H1 (cell line): ENCODE data around the gene CTSH. TPM values are rescaled to one million over a fixed set of nuclear protein-coding genes. Genes with fewer than 3 reads are reported as not detected.

Experiments
- CTCF ChIA-PET: fragments of 300-600 bp; sonication (Branson Sonifier 250); formaldehyde crosslinking; loops from one replicate; lab custom pipeline; 2021; ENCODE audit not compliant: partially characterized antibody; lab: Charles Lee
- POLR2A ChIA-PET: fragments of 300-600 bp; sonication (Branson Sonifier 250); formaldehyde crosslinking; loops from one replicate; lab custom pipeline; 2021; ENCODE audit warnings: inconsistent platforms; ENCODE audit not compliant: partially characterized antibody; lab: Charles Lee
- DNase-seq, 2 experiments: peaks; one replicate each; pipeline versions ENCODE4 v3.0.0 to v3.0.0-alpha.2; 2010 to 2022; ENCODE audit warnings: low spot score in 2 of 2, low read depth in 1 of 2, mixed read lengths in 1 of 2
- FAIRE-seq: peaks from 2 replicates; lab custom pipeline; 2011; peaks lifted over from hg19 to GRCh38; lab: Jason Lieb, UNC
- H2AFZ ChIP-seq: 2 replicates; pipeline ENCODE4 v1.8.1; 2012; ENCODE audit warnings: low read length, inconsistent platforms
- H2AK5ac ChIP-seq: 2 replicates; pipeline ENCODE4 v1.6.1; 2013; ENCODE audit warnings: low read depth, low read length
- H2BK120ac ChIP-seq: replicated peaks from 2 replicates; pipeline ENCODE3; 2013; ENCODE audit warnings: low read depth, low read length, inconsistent platforms
- H2BK12ac ChIP-seq: 2 replicates; pipeline ENCODE4 v1.6.1; 2013; ENCODE audit warnings: low read depth, low read length
- H2BK15ac ChIP-seq: 2 replicates; pipeline ENCODE4 v1.6.1; 2013; ENCODE audit warnings: low read length
- H2BK20ac ChIP-seq: 2 replicates; pipeline ENCODE4 v1.6.1; 2013; ENCODE audit warnings: low read length
- H2BK5ac ChIP-seq: 2 replicates; pipeline ENCODE4 v1.6.1; 2013; ENCODE audit warnings: low read depth, low read length
- H3K14ac ChIP-seq: 2 replicates; pipeline ENCODE4 v1.6.1; 2013; ENCODE audit warnings: inconsistent platforms; ENCODE audit not compliant: insufficient read length
- H3K18ac ChIP-seq: 2 replicates; pipeline ENCODE4 v1.6.1; 2013; ENCODE audit warnings: low read length; ENCODE audit errors: extremely low read depth
- H3K23ac ChIP-seq: 2 replicates; pipeline ENCODE4 v1.6.1; 2013; ENCODE audit warnings: inconsistent platforms; ENCODE audit not compliant: insufficient read length
- H3K23me2 ChIP-seq: 2 replicates; pipeline ENCODE4 v1.6.1; 2013; ENCODE audit warnings: low read depth, low read length
- H3K27ac ChIP-seq: 2 replicates; pipeline ENCODE4 v1.6.1; 2011; ENCODE audit warnings: low read depth, low read length, inconsistent platforms
- H3K27me3 ChIP-seq, 4 experiments: replicated peaks in 1 of 4; 1 replicate in 1 of 4; 2 replicates in 3 of 4; pipeline versions ENCODE4 v1.6.1 to v1.8.1; 2011 to 2013; ENCODE audit warnings: low read length in 3 of 4, mild to moderate bottlenecking in 3 of 4, inconsistent platforms in 2 of 4, mixed read lengths in 2 of 4, moderate library complexity in 1 of 4; ENCODE audit not compliant: control insufficient read depth in 3 of 4, insufficient read depth in 3 of 4; ENCODE audit errors: extremely low read depth in 1 of 4
- H3K36me3 ChIP-seq, 4 experiments: 2 replicates each; pipeline versions ENCODE4 v1.6.1 to v1.8.1; 2011 to 2013; ENCODE audit warnings: mild to moderate bottlenecking in 4 of 4, low read length in 3 of 4, moderate library complexity in 2 of 4, control low read depth in 1 of 4, inconsistent platforms in 1 of 4; ENCODE audit not compliant: insufficient read depth in 4 of 4, control insufficient read depth in 2 of 4
- H3K4ac ChIP-seq: replicated peaks from 2 replicates; pipeline ENCODE3; 2013; ENCODE audit warnings: low read length, low read depth, mixed read lengths, inconsistent platforms; ENCODE audit not compliant: insufficient read length
- H3K4me1 ChIP-seq, 4 experiments: replicated peaks in 1 of 4; 1 replicate in 1 of 4; 2 replicates in 3 of 4; pipeline versions ENCODE4 v1.6.1 to v1.8.1; 2011 to 2013; ENCODE audit warnings: low read length in 3 of 4, inconsistent platforms in 2 of 4, mixed read lengths in 1 of 4; ENCODE audit not compliant: insufficient read depth in 4 of 4, control insufficient read depth in 3 of 4
- H3K4me2 ChIP-seq, 2 experiments: 2 replicates each; pipeline versions ENCODE4 v1.6.1 to v1.8.1; 2011 to 2013; ENCODE audit warnings: low read depth in 2 of 2, low read length in 2 of 2, control low read depth in 1 of 2, inconsistent platforms in 1 of 2, mild to moderate bottlenecking in 1 of 2; ENCODE audit not compliant: insufficient read depth in 1 of 2
- H3K4me3 ChIP-seq, 4 experiments: fragments of 200-600, 300-600 bp in 1 of 4; sonication (generic), shearing (Covaris generic), sonication (Bioruptor Twin) in 1 of 4; 2 replicates each; pipeline versions ENCODE4 v1.5.1 to v1.8.1; 2011 to 2016; ENCODE audit warnings: low read length in 4 of 4, low read depth in 3 of 4, control low read depth in 2 of 4, inconsistent platforms in 2 of 4, mild to moderate bottlenecking in 2 of 4, mixed read lengths in 1 of 4, moderate library complexity in 1 of 4; ENCODE audit not compliant: insufficient read depth in 2 of 4; ENCODE audit errors: extremely low read depth in 1 of 4
- H3K56ac ChIP-seq: replicated peaks from 2 replicates; pipeline ENCODE3; 2013; ENCODE audit warnings: low read depth, mild to moderate bottlenecking, mixed read lengths, low read length, inconsistent platforms; ENCODE audit not compliant: insufficient read length
- H3K79me1 ChIP-seq: 2 replicates; pipeline ENCODE4 v1.6.1; 2013; ENCODE audit warnings: low read depth, low read length, control low read depth
- H3K79me2 ChIP-seq, 2 experiments: 2 replicates each; pipeline versions ENCODE4 v1.6.1 to v1.8.1; 2012 to 2013; ENCODE audit warnings: low read length in 2 of 2, mild to moderate bottlenecking in 2 of 2, inconsistent platforms in 1 of 2; ENCODE audit not compliant: insufficient read depth in 2 of 2, control insufficient read depth in 1 of 2
- H3K9ac ChIP-seq, 4 experiments: replicated peaks in 1 of 4; 1 replicate in 1 of 4; 2 replicates in 3 of 4; pipeline versions ENCODE4 v1.6.1 to v1.8.1; 2011 to 2013; ENCODE audit warnings: low read depth in 3 of 4, low read length in 3 of 4, control low read depth in 2 of 4, mild to moderate bottlenecking in 2 of 4, moderate library complexity in 2 of 4, inconsistent platforms in 1 of 4; ENCODE audit errors: extremely low read depth in 1 of 4
- H3K9me3 ChIP-seq, 2 experiments: 2 replicates each; pipeline versions ENCODE4 v1.6.1 to v1.8.1; 2012 to 2013; ENCODE audit warnings: mild to moderate bottlenecking in 2 of 2, moderate library complexity in 2 of 2, control low read depth in 1 of 2, inconsistent platforms in 1 of 2, low read depth in 1 of 2, low read length in 1 of 2, mixed read lengths in 1 of 2; ENCODE audit not compliant: insufficient read depth in 2 of 2
- H4K20me1 ChIP-seq, 2 experiments: replicated peaks in 1 of 2; 2 replicates each; pipeline versions ENCODE3 to v1.8.1; 2011 to 2013; ENCODE audit warnings: inconsistent platforms in 2 of 2, low read length in 2 of 2, mild to moderate bottlenecking in 1 of 2; ENCODE audit not compliant: insufficient read depth in 2 of 2, control insufficient read depth in 1 of 2
- H4K5ac ChIP-seq: 2 replicates; pipeline ENCODE4 v1.6.1; 2013; ENCODE audit warnings: low read length, low read depth, mixed read lengths, inconsistent platforms; ENCODE audit not compliant: insufficient read length
- H4K8ac ChIP-seq: 2 replicates; pipeline ENCODE4 v1.8.0; 2013; ENCODE audit warnings: mild to moderate bottlenecking, moderate library complexity, low read length, inconsistent platforms; ENCODE audit not compliant: insufficient read depth; ENCODE audit errors: extremely low read depth
- H4K91ac ChIP-seq: replicated peaks from 2 replicates; pipeline ENCODE3; 2013; ENCODE audit warnings: low read length, mixed read lengths, inconsistent platforms; ENCODE audit not compliant: insufficient read length
- BRCA1 ChIP-seq: IDR thresholded peaks from 2 replicates; pipeline ENCODE4 v1.6.1; 2012; ENCODE audit warnings: low read depth, low read length, improper control_type of control experiment
- POLR2AphosphoS5 ChIP-seq: IDR thresholded peaks from 2 replicates; pipeline ENCODE4 v1.6.1; 2011; ENCODE audit warnings: low read depth, low read length
- SP1 ChIP-seq: IDR thresholded peaks from 2 replicates; pipeline ENCODE4 v1.6.1; 2011; ENCODE audit warnings: low read depth, low read length
- SP2 ChIP-seq: IDR thresholded peaks from 2 replicates; pipeline ENCODE4 v1.6.1; 2012; ENCODE audit warnings: mild to moderate bottlenecking, low read length, inconsistent platforms
- SP4 ChIP-seq: IDR thresholded peaks from 2 replicates; pipeline ENCODE4 v1.6.1; 2012; ENCODE audit warnings: low read length, inconsistent platforms
- TBP ChIP-seq: IDR thresholded peaks from 2 replicates; pipeline ENCODE4 v1.6.1; 2011; ENCODE audit warnings: low read depth, low read length, improper control_type of control experiment
- TCF12 ChIP-seq: IDR thresholded peaks from 2 replicates; pipeline ENCODE4 v1.6.1; 2011; ENCODE audit warnings: low read depth, mild to moderate bottlenecking, low read length
- whole genome bisulfite sequencing, 2 experiments: shearing (Covaris generic) in 1 of 2; methylation state at CpG; one replicate each; pipeline versions ENCODE4 v1.1.6 to v1.1.7; 2013 to 2015; ENCODE audit warnings: low lambda C conversion rate in 2 of 2, mixed read lengths in 2 of 2, inconsistent platforms in 1 of 2, low coverage in 1 of 2, missing lambda C conversion rate in 1 of 2; ENCODE audit not compliant: insufficient replicate concordance in 2 of 2, insufficient coverage in 1 of 2, insufficient read length in 1 of 2; ENCODE audit errors: extremely low coverage in 1 of 2, missing lambda C conversion rate in 1 of 2; 5-methylcytosine and 5-hydroxymethylcytosine counted together
- polyA plus RNA-seq, 7 experiments: library from polyadenylated mRNA; depleted of rRNA in 3 of 7; stranded (reverse) in 5 of 7; unstranded in 2 of 7; fragments of >200 nt in 5 of 7; fragments of 200-250 nt in 2 of 7; gene quantifications; 1 replicate in 5 of 7; 2 replicates in 1 of 7; 4 replicates in 1 of 7; pipeline versions ENCODE4 v1.2.1 to v1.2.3, GENCODE V29; 2011 to 2013; ENCODE audit warnings: missing spikeins in 2 of 7, mixed read lengths in 2 of 7
- total RNA-seq: library from RNA; stranded (reverse); fragmentation: NEBNext Ultra II Directional; extraction: Animal tissue kit (Norgen Biotek cat#: 25700); gene quantifications from 2 replicates; pipeline ENCODE4 v1.2.1, GENCODE V29; 2021
- TF ChIP-seq, protein P1 (sequence below): IDR thresholded peaks from 2 replicates; pipeline ENCODE4 v1.6.1; 2012; ENCODE audit warnings: inconsistent platforms

Gene CTSH
- total and polyA plus RNA-seq, 2 of the 8 experiments (the other 6 are each of a cell fraction or from before 2014, with no cell fraction given): 34.0 to 36.8 TPM

DNA sequence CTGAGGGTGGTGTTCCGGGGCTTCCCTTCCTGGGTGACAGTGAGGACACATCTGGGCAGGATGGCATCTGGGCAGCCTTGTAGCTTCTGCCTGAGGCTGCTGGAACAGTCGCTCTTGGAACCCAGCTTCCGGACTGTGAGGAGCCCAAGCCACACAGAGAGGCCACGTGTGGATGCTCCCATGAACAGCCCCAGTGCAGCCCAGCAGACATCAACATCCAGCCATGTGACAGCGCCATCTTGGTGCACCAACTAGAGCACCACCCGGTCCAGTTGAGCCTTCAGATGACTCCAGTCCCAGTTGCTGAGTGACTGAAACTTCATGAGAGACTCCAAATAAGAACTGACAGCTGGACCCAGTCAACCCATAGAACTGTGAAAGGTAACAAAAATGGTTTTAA, 15.5 kb upstream of the CTSH start:
- ChIA-PET POLR2A (no interaction called here), CTCF (interaction anchor here (0.8 to 3.7 kb wide), 5 partner anchors 20 to 65 kb away, joined by 3 to 16 read pairs (median 3); no protein-coding TSS in a partner anchor)
- no peak overlapping the region for H2AFZ ChIP-seq
- H3K4me2 ChIP-seq: no peak overlapping the region
- H2BK120ac ChIP-seq: no peak overlapping the region
- no peak overlapping the region for H4K91ac ChIP-seq
- H4K8ac ChIP-seq: no peak overlapping the region
- no peak overlapping the region for H3K56ac ChIP-seq
- H3K4me3 ChIP-seq: no peak overlapping the region
- no peak overlapping the region for H2BK5ac ChIP-seq
- FAIRE-seq (no peak), DNase-seq (no peak)
- H3K79me2 ChIP-seq: no peaks in the 10 kb centered on the region
- no peaks in the 10 kb centered on the region for H3K23me2 ChIP-seq
- 88% methylated on average over 6 of the region's 6 CpGs; no CpG with 5 or more reads in 1 of the 2 experiments for whole genome bisulfite sequencing, 2 experiments
- H3K14ac ChIP-seq: no peak overlapping the region
- H4K5ac ChIP-seq: no peak overlapping the region
- peaks cover 0 to 3% of the 10 kb centered on the region in 2 experiments; a peak in 1 of 4 replicates for H3K9me3 ChIP-seq
- no peak overlapping the region for H2AK5ac ChIP-seq
- no peak overlapping the region for H3K23ac ChIP-seq
- H3K27me3 ChIP-seq: no peaks in the 10 kb centered on the region; a peak in 1 of 7 replicates
- no peak overlapping the region for H2BK20ac ChIP-seq
- H3K36me3 ChIP-seq: no peaks in the 10 kb centered on the region
- H3K27ac ChIP-seq: no peak overlapping the region
- H3K9ac ChIP-seq: no peak overlapping the region
- no peak overlapping the region for H3K4ac ChIP-seq
- no peaks in the 10 kb centered on the region for H3K4me1 ChIP-seq
- no peak overlapping the region; the same call in 1 of the 2 replicates for H2BK12ac ChIP-seq
- no peaks in the 10 kb centered on the region for H4K20me1 ChIP-seq
- no peak overlapping the region for H3K18ac ChIP-seq
- no peaks in the 10 kb centered on the region for H3K79me1 ChIP-seq
- no peak overlapping the region for H2BK15ac ChIP-seq
- TF ChIP-seq BRCA1 (no peak), SP2 (no peak), POLR2AphosphoS5 (no peak), SP4 (no peak), TCF12 (no peak), TBP (no peak), SP1 (no peak)
- TF ChIP-seq, protein P1, sequence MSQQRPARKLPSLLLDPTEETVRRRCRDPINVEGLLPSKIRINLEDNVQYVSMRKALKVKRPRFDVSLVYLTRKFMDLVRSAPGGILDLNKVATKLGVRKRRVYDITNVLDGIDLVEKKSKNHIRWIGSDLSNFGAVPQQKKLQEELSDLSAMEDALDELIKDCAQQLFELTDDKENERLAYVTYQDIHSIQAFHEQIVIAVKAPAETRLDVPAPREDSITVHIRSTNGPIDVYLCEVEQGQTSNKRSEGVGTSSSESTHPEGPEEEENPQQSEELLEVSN: no peak
- TF ChIP-seq, all 59 proteins: peak for 0
